Liver (tissue), 3 donors: ENCODE results near the gene ITGA8.

Experiments
- CTCF ChIP-seq: fragments of 150-350 bp; IDR thresholded peaks from 2 replicates; pipeline ENCODE4 v1.5.1; 2017; ENCODE audit warnings: improper control_type of control experiment, low read depth, low read length; ENCODE audit not compliant: missing input control
- RAD21 ChIP-seq, 2 donors: IDR thresholded peaks; 2 replicates each; pipeline ENCODE4 v1.6.1; 2016; ENCODE audit warnings: antibody characterized with exemption in 2 of 2, mild to moderate bottlenecking in 2 of 2
- REST ChIP-seq: IDR thresholded peaks from 2 replicates; pipeline ENCODE4 v1.6.1; 2016; ENCODE audit warnings: antibody characterized with exemption, mild to moderate bottlenecking
- SP1 ChIP-seq: IDR thresholded peaks from 2 replicates; pipeline ENCODE4 v1.6.1; 2018; ENCODE audit warnings: antibody characterized with exemption, mild to moderate bottlenecking
- TAF1 ChIP-seq: conservative IDR thresholded peaks from 2 replicates; pipeline ENCODE4 v1.6.1; 2016; ENCODE audit warnings: antibody characterized with exemption, mild to moderate bottlenecking
- YY1 ChIP-seq: IDR thresholded peaks from 2 replicates; pipeline ENCODE4 v1.6.1; 2016; ENCODE audit warnings: antibody characterized with exemption, mild to moderate bottlenecking
- ZBTB33 ChIP-seq: IDR thresholded peaks from 2 replicates; pipeline ENCODE4 v1.6.1; 2016; ENCODE audit warnings: antibody characterized with exemption
- donor health status: healthy.
- donor health status: healthy.

- TF ChIP-seq ZBTB33 (no peak), CTCF (no peak), REST (no peak), SP1 (no peak), RAD21 (IDR thresholded peaks at IDR 0.05) (no peak), YY1 (no peak), TAF1 (no peak)
Measured at GRCh38 chr10:15624401-15625196, 95.1 kb downstream of the ITGA8 start.
